HEK293 (cell line): ENCODE data around the gene KRT16.

ENCODE experiments used
- GFI1B ChIP-seq: fragments of 450-650 bp; formaldehyde crosslinking; IDR thresholded peaks from 2 replicates; pipeline ENCODE4 v1.5.1; 2016; ENCODE audit warnings: missing biosample characterization, missing genetic modification characterization
- HOXC10 ChIP-seq: sonication (generic); formaldehyde crosslinking; IDR thresholded peaks from 2 replicates; pipeline ENCODE4 v1.8.1; 2023; ENCODE audit warnings: mild to moderate bottlenecking, missing genetic modification reagents
- OSR2 ChIP-seq: fragments of 450-650 bp; formaldehyde crosslinking; IDR thresholded peaks from 2 replicates; pipeline ENCODE4 v1.5.1; 2016; ENCODE audit warnings: missing biosample characterization, missing genetic modification characterization
- SP2 ChIP-seq: fragments of 450-650 bp; formaldehyde crosslinking; IDR thresholded peaks from 2 replicates; pipeline ENCODE4 v1.5.1; 2016; ENCODE audit warnings: missing biosample characterization, missing genetic modification characterization
- WT1 ChIP-seq: fragments of 450-650 bp; formaldehyde crosslinking; IDR thresholded peaks from 2 replicates; pipeline ENCODE4 v1.5.1; 2016; ENCODE audit warnings: missing biosample characterization, missing genetic modification characterization
- ZBTB20 ChIP-seq: fragments of 450-650 bp; formaldehyde crosslinking; IDR thresholded peaks from 2 replicates; pipeline ENCODE4 v1.5.1; 2016; ENCODE audit warnings: missing biosample characterization, missing genetic modification characterization
- ZNF132 ChIP-seq: fragments of 450-650 bp; formaldehyde crosslinking; IDR thresholded peaks from 2 replicates; pipeline ENCODE4 v1.5.1; 2017; ENCODE audit warnings: missing biosample characterization, missing genetic modification characterization, borderline replicate concordance
- ZNF133 ChIP-seq: fragments of 450-650 bp; formaldehyde crosslinking; IDR thresholded peaks from 2 replicates; pipeline ENCODE4 v1.5.1; 2016; ENCODE audit warnings: missing biosample characterization, missing genetic modification characterization
- ZNF175 ChIP-seq: fragments of 450-650 bp; formaldehyde crosslinking; IDR thresholded peaks from 2 replicates; pipeline ENCODE4 v1.5.1; 2016; ENCODE audit warnings: missing biosample characterization, missing genetic modification characterization
- ZNF223 ChIP-seq: fragments of 450-650 bp; formaldehyde crosslinking; IDR thresholded peaks from 2 replicates; pipeline ENCODE4 v1.5.1; 2016; ENCODE audit warnings: missing biosample characterization, missing genetic modification characterization
- ZNF239 ChIP-seq: fragments of 450-650 bp; formaldehyde crosslinking; IDR thresholded peaks from 2 replicates; pipeline ENCODE4 v1.5.1; 2016; ENCODE audit warnings: missing biosample characterization, missing genetic modification characterization
- ZNF24 ChIP-seq: fragments of 450-650 bp; formaldehyde crosslinking; IDR thresholded peaks from 2 replicates; pipeline ENCODE4 v1.5.1; 2016; ENCODE audit warnings: missing biosample characterization, missing genetic modification characterization
- ZNF292 ChIP-seq: fragments of 450-650 bp; formaldehyde crosslinking; IDR thresholded peaks from 2 replicates; pipeline ENCODE4 v1.5.1; 2016; ENCODE audit warnings: low read depth, missing biosample characterization, missing genetic modification characterization, borderline replicate concordance
- ZNF311 ChIP-seq: fragments of 450-650 bp; formaldehyde crosslinking; IDR thresholded peaks from 2 replicates; pipeline ENCODE4 v1.5.1; 2017; ENCODE audit warnings: missing biosample characterization, missing genetic modification characterization, borderline replicate concordance
- ZNF324 ChIP-seq: fragments of 450-650 bp; formaldehyde crosslinking; IDR thresholded peaks from 2 replicates; pipeline ENCODE4 v1.5.1; 2016; ENCODE audit warnings: missing biosample characterization, missing genetic modification characterization
- ZNF341 ChIP-seq: fragments of 450-650 bp; formaldehyde crosslinking; IDR thresholded peaks from 2 replicates; pipeline ENCODE4; 2016; ENCODE audit warnings: low read depth, missing biosample characterization, missing genetic modification characterization
- ZNF391 ChIP-seq: fragments of 450-650 bp; formaldehyde crosslinking; IDR thresholded peaks from 2 replicates; pipeline ENCODE4 v1.5.1; 2016; ENCODE audit warnings: low read depth, missing biosample characterization, missing genetic modification characterization, borderline replicate concordance
- ZNF501 ChIP-seq: fragments of 450-650 bp; formaldehyde crosslinking; IDR thresholded peaks from 2 replicates; pipeline ENCODE4 v1.5.1; 2016; ENCODE audit warnings: missing biosample characterization, missing genetic modification characterization
- ZNF521 ChIP-seq: fragments of 450-650 bp; formaldehyde crosslinking; IDR thresholded peaks from 2 replicates; pipeline ENCODE4 v1.5.1; 2017; ENCODE audit warnings: missing biosample characterization, mild to moderate bottlenecking, missing genetic modification characterization
- ZNF530 ChIP-seq: fragments of 450-650 bp; formaldehyde crosslinking; IDR thresholded peaks from 2 replicates; pipeline ENCODE4 v1.5.1; 2016; ENCODE audit warnings: low read depth, missing biosample characterization, missing genetic modification characterization
- ZNF544 ChIP-seq: fragments of 450-650 bp; formaldehyde crosslinking; IDR thresholded peaks from 2 replicates; pipeline ENCODE4 v1.5.0; 2017; ENCODE audit warnings: missing biosample characterization, missing genetic modification characterization
- ZNF658 ChIP-seq: fragments of 450-650 bp; formaldehyde crosslinking; IDR thresholded peaks from 2 replicates; pipeline ENCODE4; 2016; ENCODE audit warnings: missing biosample characterization, missing genetic modification characterization
- ZNF660 ChIP-seq: fragments of 450-650 bp; IDR thresholded peaks from 2 replicates; pipeline ENCODE4 v1.5.1; 2018; ENCODE audit warnings: missing biosample characterization, mild to moderate bottlenecking, missing genetic modification characterization
- TF ChIP-seq, protein P1 (sequence below): fragments of 450-650 bp; formaldehyde crosslinking; IDR thresholded peaks from 2 replicates; pipeline ENCODE4 v1.5.1; 2016; ENCODE audit warnings: missing biosample characterization, missing genetic modification characterization
- TF ChIP-seq, protein P2 (sequence below): fragments of 450-650 bp; formaldehyde crosslinking; IDR thresholded peaks from 2 replicates; pipeline ENCODE4 v1.5.1; 2016; ENCODE audit warnings: missing biosample characterization, missing genetic modification characterization
- TF ChIP-seq, protein P3 (sequence below): fragments of 450-650 bp; IDR thresholded peaks from 2 replicates; pipeline ENCODE4 v1.5.1; 2018; ENCODE audit warnings: missing biosample characterization, mild to moderate bottlenecking, missing genetic modification characterization
- TF ChIP-seq, protein P4 (sequence below): fragments of 450-650 bp; formaldehyde crosslinking; IDR thresholded peaks from 2 replicates; pipeline ENCODE4 v1.5.1; 2016; ENCODE audit warnings: missing biosample characterization, missing genetic modification characterization
- TF ChIP-seq, protein P5 (sequence below): fragments of 450-650 bp; formaldehyde crosslinking; IDR thresholded peaks from 2 replicates; pipeline ENCODE4 v1.5.1; 2016; ENCODE audit warnings: missing biosample characterization, missing genetic modification characterization
- TF ChIP-seq, protein P6 (sequence below): fragments of 450-650 bp; formaldehyde crosslinking; IDR thresholded peaks from 2 replicates; pipeline ENCODE4 v1.5.1; 2016; ENCODE audit warnings: missing biosample characterization, missing genetic modification characterization

The KRT16 gene

DNA sequence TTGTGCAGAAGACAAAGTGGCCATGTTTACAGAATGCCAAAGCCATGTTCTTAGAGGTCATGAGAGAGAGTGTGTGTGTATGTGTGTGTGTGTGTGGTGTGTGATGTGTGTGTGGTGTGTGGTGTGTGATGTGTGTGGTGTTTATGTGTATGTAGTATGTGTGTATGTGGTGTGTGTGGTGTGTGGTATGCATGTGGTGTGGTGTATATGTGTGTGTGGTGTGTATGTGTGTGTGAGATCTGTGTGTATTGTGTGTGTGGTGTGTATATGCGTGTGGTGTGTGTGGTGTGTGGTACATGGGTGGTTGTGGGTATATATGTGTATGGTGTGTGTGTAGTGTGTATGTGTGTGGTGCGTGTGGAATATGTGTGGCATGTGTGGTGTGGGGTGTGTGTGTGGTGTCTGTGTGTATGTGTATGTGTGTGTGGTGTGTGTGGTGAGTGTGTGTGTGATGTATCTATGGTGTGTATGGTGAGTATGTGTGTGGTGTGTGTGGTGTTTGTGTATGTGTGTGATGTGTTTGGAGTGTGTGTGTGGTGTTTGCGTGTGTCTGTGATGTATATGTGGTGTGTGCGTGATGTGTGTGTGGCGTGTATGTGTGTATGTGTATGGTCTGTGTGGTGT is 20.0 kb upstream of the KRT16 start (continued):
- TF ChIP-seq, protein P1, sequence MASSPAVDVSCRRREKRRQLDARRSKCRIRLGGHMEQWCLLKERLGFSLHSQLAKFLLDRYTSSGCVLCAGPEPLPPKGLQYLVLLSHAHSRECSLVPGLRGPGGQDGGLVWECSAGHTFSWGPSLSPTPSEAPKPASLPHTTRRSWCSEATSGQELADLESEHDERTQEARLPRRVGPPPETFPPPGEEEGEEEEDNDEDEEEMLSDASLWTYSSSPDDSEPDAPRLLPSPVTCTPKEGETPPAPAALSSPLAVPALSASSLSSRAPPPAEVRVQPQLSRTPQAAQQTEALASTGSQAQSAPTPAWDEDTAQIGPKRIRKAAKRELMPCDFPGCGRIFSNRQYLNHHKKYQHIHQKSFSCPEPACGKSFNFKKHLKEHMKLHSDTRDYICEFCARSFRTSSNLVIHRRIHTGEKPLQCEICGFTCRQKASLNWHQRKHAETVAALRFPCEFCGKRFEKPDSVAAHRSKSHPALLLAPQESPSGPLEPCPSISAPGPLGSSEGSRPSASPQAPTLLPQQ (tag by site-specific recombination): no peak
- TF ChIP-seq, protein P2, sequence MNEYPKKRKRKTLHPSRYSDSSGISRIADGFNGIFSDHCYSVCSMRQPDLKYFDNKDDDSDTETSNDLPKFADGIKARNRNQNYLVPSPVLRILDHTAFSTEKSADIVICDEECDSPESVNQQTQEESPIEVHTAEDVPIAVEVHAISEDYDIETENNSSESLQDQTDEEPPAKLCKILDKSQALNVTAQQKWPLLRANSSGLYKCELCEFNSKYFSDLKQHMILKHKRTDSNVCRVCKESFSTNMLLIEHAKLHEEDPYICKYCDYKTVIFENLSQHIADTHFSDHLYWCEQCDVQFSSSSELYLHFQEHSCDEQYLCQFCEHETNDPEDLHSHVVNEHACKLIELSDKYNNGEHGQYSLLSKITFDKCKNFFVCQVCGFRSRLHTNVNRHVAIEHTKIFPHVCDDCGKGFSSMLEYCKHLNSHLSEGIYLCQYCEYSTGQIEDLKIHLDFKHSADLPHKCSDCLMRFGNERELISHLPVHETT: no peak
- TF ChIP-seq ZNF391 (tag by site-specific recombination): no peak
- no peak for TF ChIP-seq ZNF132 (tag by site-specific recombination)
- no peak for TF ChIP-seq ZNF660 (tag by site-specific recombination)
- TF ChIP-seq OSR2 (tag by site-specific recombination): no peak; the same call in 1 of the 2 replicates
- TF ChIP-seq ZNF530 (tag by site-specific recombination): no peak
- TF ChIP-seq, protein P3, sequence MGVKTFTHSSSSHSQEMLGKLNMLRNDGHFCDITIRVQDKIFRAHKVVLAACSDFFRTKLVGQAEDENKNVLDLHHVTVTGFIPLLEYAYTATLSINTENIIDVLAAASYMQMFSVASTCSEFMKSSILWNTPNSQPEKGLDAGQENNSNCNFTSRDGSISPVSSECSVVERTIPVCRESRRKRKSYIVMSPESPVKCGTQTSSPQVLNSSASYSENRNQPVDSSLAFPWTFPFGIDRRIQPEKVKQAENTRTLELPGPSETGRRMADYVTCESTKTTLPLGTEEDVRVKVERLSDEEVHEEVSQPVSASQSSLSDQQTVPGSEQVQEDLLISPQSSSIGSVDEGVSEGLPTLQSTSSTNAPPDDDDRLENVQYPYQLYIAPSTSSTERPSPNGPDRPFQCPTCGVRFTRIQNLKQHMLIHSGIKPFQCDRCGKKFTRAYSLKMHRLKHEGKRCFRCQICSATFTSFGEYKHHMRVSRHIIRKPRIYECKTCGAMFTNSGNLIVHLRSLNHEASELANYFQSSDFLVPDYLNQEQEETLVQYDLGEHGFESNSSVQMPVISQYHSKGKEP (tag by site-specific recombination): no peak
- no peak for TF ChIP-seq WT1 (tag by site-specific recombination)
- no peak for TF ChIP-seq ZNF24 (tag by site-specific recombination)
- no peak for TF ChIP-seq ZNF341 (tag by site-specific recombination)
- 0 out of 2 replicates have a peak, but pooled peaks have one; percentile 9 for TF ChIP-seq ZNF133 (tag by site-specific recombination)
- TF ChIP-seq ZNF292 (tag by site-specific recombination): no peak
- no peak for TF ChIP-seq ZNF223 (tag by site-specific recombination)
- peak; percentile 80; the same call in 1 of the 2 replicates for TF ChIP-seq ZNF311 (tag by site-specific recombination)
- TF ChIP-seq, protein P4, sequence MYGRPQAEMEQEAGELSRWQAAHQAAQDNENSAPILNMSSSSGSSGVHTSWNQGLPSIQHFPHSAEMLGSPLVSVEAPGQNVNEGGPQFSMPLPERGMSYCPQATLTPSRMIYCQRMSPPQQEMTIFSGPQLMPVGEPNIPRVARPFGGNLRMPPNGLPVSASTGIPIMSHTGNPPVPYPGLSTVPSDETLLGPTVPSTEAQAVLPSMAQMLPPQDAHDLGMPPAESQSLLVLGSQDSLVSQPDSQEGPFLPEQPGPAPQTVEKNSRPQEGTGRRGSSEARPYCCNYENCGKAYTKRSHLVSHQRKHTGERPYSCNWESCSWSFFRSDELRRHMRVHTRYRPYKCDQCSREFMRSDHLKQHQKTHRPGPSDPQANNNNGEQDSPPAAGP (tag by site-specific recombination): no peak
- 0 out of 2 replicates have a peak, but pooled peaks have one; percentile 38 for TF ChIP-seq ZNF544 (tag by site-specific recombination)
- no peak for TF ChIP-seq SP2
- no peak for TF ChIP-seq ZNF658
- TF ChIP-seq ZBTB20 (tag by site-specific recombination): peak; percentile 33; the same call in 1 of the 2 replicates
- TF ChIP-seq ZNF501 (tag by site-specific recombination): no peak
- no peak for TF ChIP-seq ZNF239 (tag by site-specific recombination)
- TF ChIP-seq, protein P5, sequence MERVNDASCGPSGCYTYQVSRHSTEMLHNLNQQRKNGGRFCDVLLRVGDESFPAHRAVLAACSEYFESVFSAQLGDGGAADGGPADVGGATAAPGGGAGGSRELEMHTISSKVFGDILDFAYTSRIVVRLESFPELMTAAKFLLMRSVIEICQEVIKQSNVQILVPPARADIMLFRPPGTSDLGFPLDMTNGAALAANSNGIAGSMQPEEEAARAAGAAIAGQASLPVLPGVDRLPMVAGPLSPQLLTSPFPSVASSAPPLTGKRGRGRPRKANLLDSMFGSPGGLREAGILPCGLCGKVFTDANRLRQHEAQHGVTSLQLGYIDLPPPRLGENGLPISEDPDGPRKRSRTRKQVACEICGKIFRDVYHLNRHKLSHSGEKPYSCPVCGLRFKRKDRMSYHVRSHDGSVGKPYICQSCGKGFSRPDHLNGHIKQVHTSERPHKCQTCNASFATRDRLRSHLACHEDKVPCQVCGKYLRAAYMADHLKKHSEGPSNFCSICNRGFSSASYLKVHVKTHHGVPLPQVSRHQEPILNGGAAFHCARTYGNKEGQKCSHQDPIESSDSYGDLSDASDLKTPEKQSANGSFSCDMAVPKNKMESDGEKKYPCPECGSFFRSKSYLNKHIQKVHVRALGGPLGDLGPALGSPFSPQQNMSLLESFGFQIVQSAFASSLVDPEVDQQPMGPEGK (tag by site-specific recombination): no peak
- no peak for TF ChIP-seq GFI1B (tag by site-specific recombination)
- TF ChIP-seq HOXC10: no peak
- TF ChIP-seq ZNF175 (tag by site-specific recombination): peak; percentile 13; the same call in 1 of the 2 replicates
- no peak for TF ChIP-seq ZNF521 (tag by site-specific recombination)
- TF ChIP-seq, protein P6, sequence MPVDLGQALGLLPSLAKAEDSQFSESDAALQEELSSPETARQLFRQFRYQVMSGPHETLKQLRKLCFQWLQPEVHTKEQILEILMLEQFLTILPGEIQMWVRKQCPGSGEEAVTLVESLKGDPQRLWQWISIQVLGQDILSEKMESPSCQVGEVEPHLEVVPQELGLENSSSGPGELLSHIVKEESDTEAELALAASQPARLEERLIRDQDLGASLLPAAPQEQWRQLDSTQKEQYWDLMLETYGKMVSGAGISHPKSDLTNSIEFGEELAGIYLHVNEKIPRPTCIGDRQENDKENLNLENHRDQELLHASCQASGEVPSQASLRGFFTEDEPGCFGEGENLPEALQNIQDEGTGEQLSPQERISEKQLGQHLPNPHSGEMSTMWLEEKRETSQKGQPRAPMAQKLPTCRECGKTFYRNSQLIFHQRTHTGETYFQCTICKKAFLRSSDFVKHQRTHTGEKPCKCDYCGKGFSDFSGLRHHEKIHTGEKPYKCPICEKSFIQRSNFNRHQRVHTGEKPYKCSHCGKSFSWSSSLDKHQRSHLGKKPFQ: peak; percentile 92
- TF ChIP-seq ZNF324 (tag by site-specific recombination): no peak
